SK-N-SH treated with all-trans-retinoic acid at 6 μM for 48 hours (cell line): Measurements from ENCODE around the gene RBM12.
"Not testable (repeated sequence)": the region's sequence is repeated elsewhere in the genome, so short reads cannot be mapped to it uniquely, and the experiment has no call there.

Experiments used
- ATAC-seq: fragments of 200-7000 bp; cut with Tn5 transposase; 3 replicates; pipeline ENCODE4 v1.9.1; 2020; ENCODE audit warnings: mild to moderate bottlenecking, moderate library complexity
- ARNTL ChIP-seq: fragments of 450-650 bp; formaldehyde crosslinking; IDR thresholded peaks from 2 replicates; pipeline ENCODE4 v1.5.0; 2020; ENCODE audit warnings: low read depth, mild to moderate bottlenecking, moderate library complexity, borderline replicate concordance
- BACH2 ChIP-seq: fragments of 250-450 bp; sonication (Bioruptor Pico); IDR thresholded peaks from 2 replicates; pipeline ENCODE4 v1.9.0; 2021; ENCODE audit warnings: mild to moderate bottlenecking, borderline replicate concordance
- CREB5 ChIP-seq: fragments of 250-450 bp; sonication (Bioruptor Pico); IDR thresholded peaks from 2 replicates; pipeline ENCODE4 v1.5.1; 2020; ENCODE audit warnings: low read depth, mild to moderate bottlenecking, moderate library complexity
- CSDC2 ChIP-seq: fragments of 250-450 bp; sonication (Bioruptor Pico); IDR thresholded peaks from 2 replicates; pipeline ENCODE4 v1.5.0; 2020; ENCODE audit warnings: mild to moderate bottlenecking, moderate library complexity
- CSRNP3 ChIP-seq: fragments of 250-450 bp; sonication (Bioruptor Pico); IDR thresholded peaks from 2 replicates; pipeline ENCODE4 v1.5.1; 2021; ENCODE audit warnings: mild to moderate bottlenecking, moderate library complexity
- GLIS3 ChIP-seq: fragments of 250-450 bp; sonication (Bioruptor Pico); IDR thresholded peaks from 2 replicates; pipeline ENCODE4 v1.5.0; 2020; ENCODE audit warnings: mild to moderate bottlenecking, moderate library complexity
- ISL1 ChIP-seq: fragments of 250-450 bp; sonication (Bioruptor Pico); IDR thresholded peaks from 2 replicates; pipeline ENCODE4 v2.1.2; 2022; ENCODE audit warnings: mild to moderate bottlenecking, moderate library complexity
- OSR1 ChIP-seq: fragments of 250-450 bp; sonication (Bioruptor Pico); IDR thresholded peaks from 2 replicates; pipeline ENCODE4 v1.8.0; 2022; ENCODE audit warnings: moderate library complexity, mild to moderate bottlenecking, inconsistent platforms
- PATZ1 ChIP-seq: fragments of 250-450 bp; sonication (Bioruptor Pico); IDR thresholded peaks from 2 replicates; pipeline ENCODE4 v1.8.0; 2020; ENCODE audit warnings: mild to moderate bottlenecking, moderate library complexity, borderline replicate concordance
- PPARA ChIP-seq: fragments of 250-450 bp; sonication (Bioruptor Pico); IDR thresholded peaks from 2 replicates; pipeline ENCODE4 v1.5.0; 2020; ENCODE audit warnings: mild to moderate bottlenecking, borderline replicate concordance
- RARB ChIP-seq: fragments of 250-450 bp; sonication (Bioruptor Pico); IDR thresholded peaks from 2 replicates; pipeline ENCODE4 v1.8.0; 2021; ENCODE audit warnings: mild to moderate bottlenecking, moderate library complexity
- SNAI2 ChIP-seq: fragments of 250-450 bp; sonication (Bioruptor Pico); IDR thresholded peaks from 2 replicates; pipeline ENCODE4 v1.5.0; 2020; ENCODE audit warnings: mild to moderate bottlenecking, moderate library complexity
- TCF4 ChIP-seq: fragments of 250-450 bp; sonication (Bioruptor Pico); IDR thresholded peaks from 2 replicates; pipeline ENCODE4 v1.8.0; 2021; ENCODE audit warnings: mild to moderate bottlenecking, moderate library complexity, borderline replicate concordance
- TOX ChIP-seq: fragments of 250-450 bp; sonication (Bioruptor Pico); IDR thresholded peaks from 2 replicates; pipeline ENCODE4 v1.8.0; 2021; ENCODE audit warnings: mild to moderate bottlenecking, moderate library complexity, borderline replicate concordance
- TSHZ2 ChIP-seq: fragments of 250-450 bp; sonication (Bioruptor Pico); IDR thresholded peaks from 2 replicates; pipeline ENCODE4 v1.5.0; 2020; ENCODE audit warnings: mild to moderate bottlenecking, moderate library complexity
- ZC3H10 ChIP-seq: fragments of 250-450 bp; sonication (Bioruptor Pico); IDR thresholded peaks from 2 replicates; pipeline ENCODE4 v1.5.1; 2021; ENCODE audit warnings: mild to moderate bottlenecking, moderate library complexity
- ZFP30 ChIP-seq: fragments of 450-650 bp; formaldehyde crosslinking; IDR thresholded peaks from 2 replicates; pipeline ENCODE4 v1.5.0; 2022; ENCODE audit warnings: mild to moderate bottlenecking, moderate library complexity
- ZNF565 ChIP-seq: fragments of 450-650 bp; formaldehyde crosslinking; conservative IDR thresholded peaks from 2 replicates; pipeline ENCODE4 v1.5.0; 2020; ENCODE audit warnings: low read depth, mild to moderate bottlenecking, moderate library complexity
- ZNF8 ChIP-seq: fragments of 450-650 bp; formaldehyde crosslinking; IDR thresholded peaks from 2 replicates; pipeline ENCODE4 v1.5.0; 2020; ENCODE audit warnings: mild to moderate bottlenecking, moderate library complexity

The RBM12 gene

DNA sequence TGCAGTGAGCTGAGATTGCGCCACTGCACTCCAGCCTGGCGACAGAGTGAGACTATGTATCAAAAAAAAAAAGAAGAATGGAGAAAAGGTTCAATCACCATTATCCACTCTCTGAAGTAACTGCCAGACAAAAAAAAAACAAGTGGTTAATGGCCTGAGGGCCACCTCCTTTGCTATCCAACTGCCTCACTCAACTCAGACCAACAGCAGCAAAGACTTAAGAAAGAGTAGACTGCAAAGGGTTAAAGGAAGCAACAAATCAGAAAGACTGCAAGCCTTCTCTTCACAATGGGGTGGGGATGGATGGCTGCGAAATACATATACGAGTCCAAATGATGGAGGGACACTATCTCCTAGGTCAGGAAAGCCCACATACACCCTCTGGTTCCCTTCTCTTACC lies 31.3 kb upstream of the RBM12 start:
- ATAC-seq, result no peak
- no peak for TF ChIP-seq OSR1
- no peak for TF ChIP-seq GLIS3
- no peak for TF ChIP-seq BACH2 (CRISPR knock-in tag)
- no peak for TF ChIP-seq ZNF8 (CRISPR knock-in tag)
- TF ChIP-seq PPARA (CRISPR knock-in tag), result no peak
- no peak for TF ChIP-seq RARB (CRISPR knock-in tag)
- no peak for TF ChIP-seq TSHZ2
- TF ChIP-seq PATZ1 (CRISPR knock-in tag), result no peak
- TF ChIP-seq CREB5 (CRISPR knock-in tag), result no peak
- TF ChIP-seq TCF4 (CRISPR knock-in tag), result no peak
- no peak for TF ChIP-seq ZC3H10 (CRISPR knock-in tag)
- TF ChIP-seq ISL1 (CRISPR knock-in tag), result no peak
- no peak for TF ChIP-seq TOX (CRISPR knock-in tag)
- no peak for TF ChIP-seq CSRNP3
- TF ChIP-seq ZFP30, result no peak
- no peak for TF ChIP-seq ARNTL (CRISPR knock-in tag)

GRCh38 chr20:35695245-35695749 lies 30.6 kb upstream of the RBM12 start:
- no peak for TF ChIP-seq ISL1 (CRISPR knock-in tag)
- TF ChIP-seq CSDC2 (CRISPR knock-in tag), result no peak
- no peak for TF ChIP-seq CREB5 (CRISPR knock-in tag)
- no peak for ATAC-seq

- TF ChIP-seq CSDC2 (CRISPR knock-in tag), result no peak
- no peak for TF ChIP-seq ZNF565 (CRISPR knock-in tag)
- TF ChIP-seq TOX (CRISPR knock-in tag), result no peak
- TF ChIP-seq TCF4 (CRISPR knock-in tag), result no peak
- no peak for TF ChIP-seq SNAI2 (CRISPR knock-in tag)
- TF ChIP-seq CREB5 (CRISPR knock-in tag), result no peak
- TF ChIP-seq RARB (CRISPR knock-in tag), result no peak
- no peak for TF ChIP-seq ZC3H10 (CRISPR knock-in tag)
- ATAC-seq, result no peak
Observed at GRCh38 chr20:35690265-35690664, 25.6 kb upstream of the RBM12 start.

GRCh38 chr20:35686872-35687271 lies 22.2 kb upstream of the RBM12 start:
- ATAC-seq, result not testable (repeated sequence)

GRCh38 chr20:35685368-35685767 lies 20.7 kb upstream of the RBM12 start:
- ATAC-seq, result not testable (repeated sequence)
